ENCODE results near the gene ZMYND8. TPM values are rescaled to one million over a fixed set of nuclear protein-coding genes. Genes with fewer than 3 reads are reported as not detected.

The ZMYND8 gene
- total RNA-seq, 1 experiment from 2014 or later, result 11.6 TPM

DNA sequence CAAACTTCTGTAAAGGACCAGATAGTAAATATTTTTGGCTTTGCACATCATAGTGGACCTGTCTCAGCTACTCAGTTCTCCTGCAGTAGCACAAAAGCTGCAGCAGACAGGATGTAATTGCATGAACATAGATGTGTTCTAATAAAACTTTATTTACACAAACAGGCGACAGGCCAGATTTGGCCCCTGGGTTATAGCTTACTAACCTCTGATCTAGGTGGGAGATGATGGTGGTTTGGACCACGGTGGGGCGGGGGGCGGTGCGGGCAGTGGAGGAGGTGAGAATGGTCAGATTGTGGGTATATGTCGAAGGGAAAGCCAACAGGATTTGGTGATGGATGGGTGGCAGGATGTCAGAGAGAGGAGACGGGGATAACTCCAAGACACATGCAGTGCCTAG is 196.3 kb downstream of the ZMYND8 start:
- CTCF ChIA-PET, result no interaction called here
- no peaks in the 10 kb centered on the region for H3K79me2 ChIP-seq (ENCODE audit: low read length)
- no peak overlapping the region for H3K4me2 ChIP-seq (ENCODE audit: low read length)
- no peak for DNase-seq
- H3F3A ChIP-seq (ENCODE audit: low read length, unreplicated experiment), result no peaks in the 10 kb centered on the region
- H3K27me3 ChIP-seq (ENCODE audit: low read length), result no peaks in the 10 kb centered on the region
- H3K9ac ChIP-seq (ENCODE audit: low read length), result no peak overlapping the region
- no peaks in the 10 kb centered on the region for H3K4me1 ChIP-seq (ENCODE audit: insufficient read depth, low read length)
- no peaks in the 10 kb centered on the region for H4K20me1 ChIP-seq (ENCODE audit: low read length)
- no peak overlapping the region for H2AFZ ChIP-seq (ENCODE audit: low read length)
- intact Hi-C loops (cut with micrococcal nuclease), result no loop called here
- ATAC-seq, result no peak
- no peaks in the 10 kb centered on the region for H3K36me3 ChIP-seq (ENCODE audit: low read depth, low read length)
- H3K4me3 ChIP-seq (ENCODE audit: low read length), result no peak overlapping the region
- no peak overlapping the region for H3K27ac ChIP-seq (ENCODE audit: low read length)
- no peaks in the 10 kb centered on the region for H3K9me3 ChIP-seq (ENCODE audit: low read length)
- H3K9me2 ChIP-seq (replicated peaks; ENCODE audit: low read length), result no peaks in the 10 kb centered on the region
- POLR2A ChIA-PET (ENCODE audit: unreplicated experiment), result no interaction called here
- no TSS peak for BruUV-seq (replicated peaks)
- TF ChIP-seq EZH2 (IDR thresholded peaks at IDR 0.05; ENCODE audit: low read length, unreplicated experiment) (no peak), EZH2phosphoT487 (IDR thresholded peaks at IDR 0.05; ENCODE audit: borderline replicate concordance, low read length) (no peak)
- TF ChIP-seq, protein P1, sequence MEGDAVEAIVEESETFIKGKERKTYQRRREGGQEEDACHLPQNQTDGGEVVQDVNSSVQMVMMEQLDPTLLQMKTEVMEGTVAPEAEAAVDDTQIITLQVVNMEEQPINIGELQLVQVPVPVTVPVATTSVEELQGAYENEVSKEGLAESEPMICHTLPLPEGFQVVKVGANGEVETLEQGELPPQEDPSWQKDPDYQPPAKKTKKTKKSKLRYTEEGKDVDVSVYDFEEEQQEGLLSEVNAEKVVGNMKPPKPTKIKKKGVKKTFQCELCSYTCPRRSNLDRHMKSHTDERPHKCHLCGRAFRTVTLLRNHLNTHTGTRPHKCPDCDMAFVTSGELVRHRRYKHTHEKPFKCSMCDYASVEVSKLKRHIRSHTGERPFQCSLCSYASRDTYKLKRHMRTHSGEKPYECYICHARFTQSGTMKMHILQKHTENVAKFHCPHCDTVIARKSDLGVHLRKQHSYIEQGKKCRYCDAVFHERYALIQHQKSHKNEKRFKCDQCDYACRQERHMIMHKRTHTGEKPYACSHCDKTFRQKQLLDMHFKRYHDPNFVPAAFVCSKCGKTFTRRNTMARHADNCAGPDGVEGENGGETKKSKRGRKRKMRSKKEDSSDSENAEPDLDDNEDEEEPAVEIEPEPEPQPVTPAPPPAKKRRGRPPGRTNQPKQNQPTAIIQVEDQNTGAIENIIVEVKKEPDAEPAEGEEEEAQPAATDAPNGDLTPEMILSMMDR (conservative IDR thresholded peaks at IDR 0.05; ENCODE audit: low read depth, low read length), result no peak

Small RNA genes lying within 50 kb of the gene (microRNA-seq; reads per million reads assigned to microRNA genes)
- not detected for gene MIR3616 (ENCODE audit: unreplicated experiment)

Other genes with a start within 250 kb of the ZMYND8 start
- gene NCOA3, start 145.2 kb upstream of the ZMYND8 start, total RNA-seq (2014; rRNA removed), result 27.8 and 31.1 TPM in 2 replicates